CD14-positive monocyte (primary cell): Measurements from ENCODE around the gene AXIN1. TPM values are rescaled to one million over a fixed set of nuclear protein-coding genes. Genes with fewer than 3 reads are reported as not detected.

Experiments used
- DNase-seq, 3 donors: peaks; one replicate each; pipeline ENCODE4 v3.0.0-alpha.2; 2011 to 2022
- H2AFZ ChIP-seq: 2 replicates; pipeline ENCODE4 v1.6.0; 2012; ENCODE audit warnings: mild to moderate bottlenecking, low read depth, low read length, inconsistent platforms; ENCODE audit not compliant: insufficient read depth, poor library complexity, severe bottlenecking
- H3K27ac ChIP-seq, 2 donors: 1 replicate in 1 of 2; 2 replicates in 1 of 2; pipeline ENCODE4 v1.5.1; 2012 to 2013; ENCODE audit warnings: low read length in 2 of 2, control low read depth in 1 of 2, inconsistent platforms in 1 of 2, low read depth in 1 of 2, mild to moderate bottlenecking in 1 of 2
- H3K27me3 ChIP-seq, 2 donors: one replicate each; pipeline versions ENCODE4 v1.6.0 to v1.6.1; 2011 to 2013; ENCODE audit warnings: low read length in 2 of 2; ENCODE audit not compliant: control insufficient read depth in 2 of 2, insufficient read depth in 2 of 2
- H3K36me3 ChIP-seq, 2 donors: replicated peaks in 1 of 2; 1 replicate in 1 of 2; 2 replicates in 1 of 2; pipeline versions ENCODE4 v1.5.1 to v1.6.1; 2012 to 2013; ENCODE audit warnings: low read length in 2 of 2, control low read depth in 1 of 2, inconsistent platforms in 1 of 2, mild to moderate bottlenecking in 1 of 2; ENCODE audit not compliant: insufficient read depth in 2 of 2, control insufficient read depth in 1 of 2
- H3K4me1 ChIP-seq, 2 donors: 1 replicate in 1 of 2; 2 replicates in 1 of 2; pipeline versions ENCODE4 v1.5.1 to v1.6.1; 2012 to 2013; ENCODE audit warnings: low read length in 2 of 2, control low read depth in 1 of 2, inconsistent platforms in 1 of 2, mild to moderate bottlenecking in 1 of 2, moderate library complexity in 1 of 2; ENCODE audit not compliant: insufficient read depth in 2 of 2, control insufficient read depth in 1 of 2
- H3K4me2 ChIP-seq: replicated peaks from 2 replicates; pipeline ENCODE3; 2012; ENCODE audit warnings: low read length, moderate library complexity, mild to moderate bottlenecking; ENCODE audit not compliant: poor library complexity, severe bottlenecking; ENCODE audit errors: extremely low read depth
- H3K4me3 ChIP-seq, 3 experiments: fragments of 200-600 bp in 1 of 3; sonication (generic) in 1 of 3; replicated peaks in 1 of 3; 1 replicate in 2 of 3; 2 replicates in 1 of 3; pipeline ENCODE4 v1.5.1; 2011 to 2013; ENCODE audit warnings: low read length in 3 of 3, mild to moderate bottlenecking in 3 of 3, control low read depth in 2 of 3, low read depth in 2 of 3, inconsistent platforms in 1 of 3, moderate library complexity in 1 of 3
- H3K79me2 ChIP-seq: 2 replicates; pipeline ENCODE4 v1.6.0; 2012; ENCODE audit warnings: mild to moderate bottlenecking, control low read depth, inconsistent platforms, low read length, moderate library complexity; ENCODE audit not compliant: insufficient read depth
- H3K9ac ChIP-seq: 2 replicates; pipeline ENCODE4 v1.6.0; 2017; ENCODE audit warnings: low read length, mild to moderate bottlenecking; ENCODE audit not compliant: insufficient read depth, poor library complexity, severe bottlenecking
- H3K9me3 ChIP-seq, 2 donors: replicated peaks in 1 of 2; 1 replicate in 1 of 2; 2 replicates in 1 of 2; pipeline versions ENCODE4 v1.5.1 to v1.6.1; 2012 to 2013; ENCODE audit warnings: low read length in 2 of 2, control low read depth in 1 of 2; ENCODE audit not compliant: control insufficient read depth in 1 of 2, insufficient read depth in 1 of 2
- H4K20me1 ChIP-seq: 2 replicates; pipeline ENCODE4 v1.6.0; 2012; ENCODE audit warnings: mild to moderate bottlenecking, low read length, control low read depth, moderate library complexity; ENCODE audit not compliant: insufficient read depth
- H3K27ac Mint-ChIP-seq, 7 donors: one replicate each; pipeline ENCODE4 v1.8.0; 2020; ENCODE audit warnings: mild to moderate bottlenecking in 7 of 7, mixed read lengths in 7 of 7, moderate library complexity in 6 of 7, inconsistent platforms in 2 of 7
- H3K27me3 Mint-ChIP-seq, 3 donors: one replicate each; pipeline ENCODE4 v1.8.0; 2021 to 2022; ENCODE audit warnings: low read depth in 3 of 3, mild to moderate bottlenecking in 3 of 3, mixed read lengths in 3 of 3, moderate library complexity in 3 of 3, inconsistent platforms in 1 of 3
- H3K36me3 Mint-ChIP-seq, 2 donors: one replicate each; pipeline ENCODE4 v1.8.0; 2020; ENCODE audit warnings: mixed read lengths in 2 of 2, inconsistent platforms in 1 of 2, mild to moderate bottlenecking in 1 of 2
- H3K4me1 Mint-ChIP-seq: one replicate; pipeline ENCODE4 v1.8.0; 2020; ENCODE audit warnings: mild to moderate bottlenecking, mixed read lengths
- H3K4me3 Mint-ChIP-seq, 2 donors: one replicate each; pipeline ENCODE4 v1.8.0; 2020; ENCODE audit warnings: mild to moderate bottlenecking in 2 of 2, mixed read lengths in 2 of 2, moderate library complexity in 1 of 2
- H3K9me3 Mint-ChIP-seq, 7 donors: one replicate each; pipeline ENCODE4 v1.8.0; 2020 to 2022; ENCODE audit warnings: mixed read lengths in 7 of 7, mild to moderate bottlenecking in 6 of 7, moderate library complexity in 6 of 7, inconsistent platforms in 2 of 7
- CTCF ChIP-seq: fragments of 200-600 bp; IDR thresholded peaks from one replicate; pipeline ENCODE4 v1.8.0; 2022; ENCODE audit warnings: antibody characterized with exemption, mild to moderate bottlenecking
- WGBS: methylation state at CpG from one replicate; pipeline ENCODE4 v1.1.5; 2013; ENCODE audit warnings: missing lambda C conversion rate; ENCODE audit not compliant: insufficient coverage; 5-methylcytosine and 5-hydroxymethylcytosine counted together
- intact Hi-C, 2 donors: fragments of 100-400 bp; cut with micrococcal nuclease; formaldehyde crosslinking; loops; one replicate each; pipeline versions ENCODE4 v1.15.0 to v1.15.1; 2023
- polyA plus RNA-seq, 3 donors: library from polyadenylated mRNA; depleted of rRNA in 1 of 3; unstranded in 2 of 3; stranded (reverse) in 1 of 3; fragments of 300-500 nt in 2 of 3; fragments of >200 nt in 1 of 3; fragmentation: Illumina TruSeq in 2 of 3; gene quantifications; 1 replicate in 2 of 3; 2 replicates in 1 of 3; pipeline ENCODE4 v1.2.3, GENCODE V29; 2012 to 2021

Gene AXIN1
- polyA plus RNA-seq, 3 donors, result 0.30 to 20.9 (median 0.74) TPM

GRCh38 chr16:249431-249830 lies 103.1 kb downstream of the AXIN1 start:
- 93% methylated on average over 12 of the region's 12 CpGs for WGBS
- no peak overlapping the region for H3K4me3 ChIP-seq
- Mint-ChIP-seq H3K4me1 (peaks cover 10% of the 10 kb centered on the region), H3K27me3 (peaks cover 0 to 3% (median 0%) of the 10 kb centered on the region in 3 donors), H3K36me3 (peaks cover 21 to 40% of the 10 kb centered on the region in 2 donors), H3K27ac (no peak overlapping the region), H3K9me3 (peaks cover 0 to 3% (median 0%) of the 10 kb centered on the region in 7 donors), H3K4me3 (no peak overlapping the region)
- H2AFZ ChIP-seq, result no peak overlapping the region
- DNase-seq, result no peak
- H3K9me3 ChIP-seq, result no peaks in the 10 kb centered on the region
- TF ChIP-seq CTCF, result no peak
- H3K36me3 ChIP-seq, result peaks cover 6 to 21% of the 10 kb centered on the region in 2 donors
- H3K9ac ChIP-seq, result no peak overlapping the region
- H3K27ac ChIP-seq, result no peak overlapping the region
- H3K4me1 ChIP-seq, result peaks cover 9 to 11% of the 10 kb centered on the region in 2 donors
- no peaks in the 10 kb centered on the region for H4K20me1 ChIP-seq
- intact Hi-C loops, result no loop called here
- no peak overlapping the region for H3K4me2 ChIP-seq
- H3K27me3 ChIP-seq, result no peaks in the 10 kb centered on the region
- H3K79me2 ChIP-seq, result no peaks in the 10 kb centered on the region

- intact Hi-C loops, result no loop called here
- no peak for TF ChIP-seq CTCF
- Histone ChIP-seq H3K79me2 (no peaks in the 10 kb centered on the region), H3K4me1 (peaks cover 2 to 4% of the 10 kb centered on the region in 2 donors), H2AFZ (no peak overlapping the region), H3K4me3 (no peak overlapping the region), H3K9me3 (no peaks in the 10 kb centered on the region), H3K36me3 (peaks cover 0 to 14% of the 10 kb centered on the region in 2 donors), H4K20me1 (peaks cover 4% of the 10 kb centered on the region), H3K9ac (no peak overlapping the region), H3K27me3 (no peaks in the 10 kb centered on the region), H3K4me2 (no peak overlapping the region), H3K27ac (no peak overlapping the region)
- DNase-seq, result no peak
- Mint-ChIP-seq H3K27ac (peak overlapping the region in 2 of 7 donors; percentile 13 to 66), H3K36me3 (peaks cover 10 to 31% of the 10 kb centered on the region in 2 donors), H3K4me1 (peaks cover 6% of the 10 kb centered on the region), H3K27me3 (peaks cover 0 to under 1% (median 0%) of the 10 kb centered on the region in 3 donors), H3K9me3 (peaks cover 0 to under 1% (median 0%) of the 10 kb centered on the region in 7 donors), H3K4me3 (no peak overlapping the region)
- 90% methylated on average over 8 of the region's 12 CpGs for WGBS
Measured at GRCh38 chr16:247027-247426, 105.5 kb downstream of the AXIN1 start.
